Measurements from ENCODE around the gene KLK7. TPM values are rescaled to one million over a fixed set of nuclear protein-coding genes. Genes with fewer than 3 reads are reported as not detected.

The KLK7 gene
- total RNA-seq, 1 experiment from 2014 or later: 0.66 TPM

- TF ChIP-seq ATF2 (CRISPR knock-in tag; IDR thresholded peaks at IDR 0.05; ENCODE audit: borderline replicate concordance, low read depth) (no peak), ESRRA (CRISPR knock-in tag; IDR thresholded peaks at IDR 0.05; ENCODE audit: borderline replicate concordance) (no peak), ZBTB21 (CRISPR knock-in tag; IDR thresholded peaks at IDR 0.05; ENCODE audit: borderline replicate concordance) (no peak)
Observed at GRCh38 chr19:51012661-51013190, 29.0 kb upstream of the KLK7 start (continued).

DNA sequence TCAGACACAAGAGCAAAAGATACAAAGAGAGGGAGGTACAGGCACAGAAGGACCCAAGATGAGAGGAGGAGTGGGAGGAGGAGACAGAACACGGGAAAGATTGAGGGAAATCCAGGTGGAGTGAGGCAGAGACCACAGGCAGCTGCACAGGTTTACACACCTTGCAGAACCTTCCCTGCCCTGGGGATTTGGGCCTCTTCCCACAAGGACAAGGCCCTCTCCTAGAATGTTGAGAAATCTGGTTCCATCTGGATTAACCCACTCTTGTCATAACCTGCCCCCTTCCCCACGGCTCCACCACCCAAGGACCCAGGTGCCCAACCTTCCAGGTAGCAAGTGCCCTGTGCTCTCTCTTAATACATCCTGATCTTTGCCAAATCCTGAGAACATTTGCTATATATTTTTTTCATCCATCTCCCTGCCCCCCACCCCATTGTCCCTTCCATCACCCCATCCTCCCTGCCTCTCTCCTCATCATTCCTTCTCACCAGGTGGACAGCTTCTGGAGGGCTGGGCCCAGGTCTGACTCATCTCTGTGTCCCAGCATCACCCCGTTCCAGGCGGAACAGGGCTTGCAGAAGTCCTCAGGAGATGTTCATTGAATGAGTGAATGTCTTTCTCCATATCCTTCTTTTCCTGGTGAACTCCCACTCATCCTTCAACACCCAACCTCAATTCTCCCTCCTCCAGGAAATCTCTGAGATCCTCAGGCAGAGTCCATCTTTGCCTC, 26.5 kb upstream of the KLK7 start:
- no peaks in the 10 kb centered on the region for H3K36me3 Mint-ChIP-seq
- H3K9me3 Mint-ChIP-seq: no peaks in the 10 kb centered on the region
- H3K4me3 Mint-ChIP-seq: no peak overlapping the region
- no peak for ATAC-seq
- H3K27me3 Mint-ChIP-seq (ENCODE audit: low read depth): peaks cover 51% of the 10 kb centered on the region
- POLR2A ChIA-PET: no interaction called here
- DNase-seq (ENCODE audit: low spot score): no peak
- TF ChIP-seq E2F5 (CRISPR knock-in tag; IDR thresholded peaks at IDR 0.05) (no peak), ZNF396 (CRISPR knock-in tag; IDR thresholded peaks at IDR 0.05; ENCODE audit: borderline replicate concordance) (no peak), ZNF138 (CRISPR knock-in tag; conservative IDR thresholded peaks at IDR 0.05) (no peak)
- TF ChIP-seq, protein P1, sequence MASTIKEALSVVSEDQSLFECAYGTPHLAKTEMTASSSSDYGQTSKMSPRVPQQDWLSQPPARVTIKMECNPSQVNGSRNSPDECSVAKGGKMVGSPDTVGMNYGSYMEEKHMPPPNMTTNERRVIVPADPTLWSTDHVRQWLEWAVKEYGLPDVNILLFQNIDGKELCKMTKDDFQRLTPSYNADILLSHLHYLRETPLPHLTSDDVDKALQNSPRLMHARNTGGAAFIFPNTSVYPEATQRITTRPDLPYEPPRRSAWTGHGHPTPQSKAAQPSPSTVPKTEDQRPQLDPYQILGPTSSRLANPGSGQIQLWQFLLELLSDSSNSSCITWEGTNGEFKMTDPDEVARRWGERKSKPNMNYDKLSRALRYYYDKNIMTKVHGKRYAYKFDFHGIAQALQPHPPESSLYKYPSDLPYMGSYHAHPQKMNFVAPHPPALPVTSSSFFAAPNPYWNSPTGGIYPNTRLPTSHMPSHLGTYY (CRISPR knock-in tag; IDR thresholded peaks at IDR 0.05): no peak
- H3K4me1 Mint-ChIP-seq: no peaks in the 10 kb centered on the region
- H3K27ac Mint-ChIP-seq: no peak overlapping the region
- CTCF ChIA-PET: interaction anchor here (1.2 kb wide), 1 partner anchor 88 kb away, joined by 3 read pairs; no protein-coding TSS in a partner anchor

GRCh38 chr19:51009061-51009891, 25.6 kb upstream of the KLK7 start:
- ChIA-PET POLR2A (no interaction called here), CTCF (no interaction called here)
- H3K4me1 Mint-ChIP-seq: no peaks in the 10 kb centered on the region
- peaks cover 54% of the 10 kb centered on the region for H3K27me3 Mint-ChIP-seq (ENCODE audit: low read depth)
- H3K27ac Mint-ChIP-seq: no peak overlapping the region
- ATAC-seq (no peak), DNase-seq (ENCODE audit: low spot score) (no peak)
- no peaks in the 10 kb centered on the region for H3K9me3 Mint-ChIP-seq
- H3K36me3 Mint-ChIP-seq: no peaks in the 10 kb centered on the region
- TF ChIP-seq GABPB1 (CRISPR knock-in tag; IDR thresholded peaks at IDR 0.05): no peak
- no peak for TF ChIP-seq ATF1 (CRISPR knock-in tag; IDR thresholded peaks at IDR 0.05)
- no peak for TF ChIP-seq SMAD4 (CRISPR knock-in tag; IDR thresholded peaks at IDR 0.05)
- no peak overlapping the region for H3K4me3 Mint-ChIP-seq

DNA sequence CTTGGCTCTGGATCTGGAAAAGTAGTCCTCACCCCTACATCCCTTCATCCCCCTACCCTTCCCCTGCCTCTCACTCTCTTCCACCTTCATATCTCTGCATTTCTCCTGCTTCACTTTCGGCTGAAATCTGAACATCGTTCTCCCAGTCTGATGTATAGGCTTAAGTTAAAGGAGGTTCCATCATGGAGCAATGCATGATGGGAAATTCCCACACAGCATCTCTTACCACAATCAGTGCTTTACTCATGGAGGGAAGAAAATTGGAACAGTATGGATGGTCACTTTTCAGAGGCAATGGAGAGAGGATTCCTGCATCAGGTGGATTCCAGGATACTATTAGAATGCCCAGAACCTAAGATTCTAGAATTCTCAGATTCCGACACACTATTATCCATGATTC, 23.8 kb upstream of the KLK7 start:
- H3K36me3 Mint-ChIP-seq: no peaks in the 10 kb centered on the region
- ChIA-PET CTCF (no interaction called here), POLR2A (no interaction called here)
- H3K9me3 Mint-ChIP-seq: no peaks in the 10 kb centered on the region
- H3K4me3 Mint-ChIP-seq: no peak overlapping the region
- ATAC-seq: no peak
- TF ChIP-seq JAZF1 (CRISPR knock-in tag; IDR thresholded peaks at IDR 0.05) (no peak), JUN (CRISPR knock-in tag; IDR thresholded peaks at IDR 0.05) (no peak), ATF3 (CRISPR knock-in tag; conservative IDR thresholded peaks at IDR 0.05) (no peak)
- no peak for DNase-seq (ENCODE audit: low spot score)
- H3K27ac Mint-ChIP-seq: no peak overlapping the region
- H3K27me3 Mint-ChIP-seq (ENCODE audit: low read depth): peaks cover 59% of the 10 kb centered on the region
- peaks cover 4% of the 10 kb centered on the region for H3K4me1 Mint-ChIP-seq

All from WTC11 (cell line).